ENCODE measurements around the gene ARHGAP40.

The ARHGAP40 gene

DNA sequence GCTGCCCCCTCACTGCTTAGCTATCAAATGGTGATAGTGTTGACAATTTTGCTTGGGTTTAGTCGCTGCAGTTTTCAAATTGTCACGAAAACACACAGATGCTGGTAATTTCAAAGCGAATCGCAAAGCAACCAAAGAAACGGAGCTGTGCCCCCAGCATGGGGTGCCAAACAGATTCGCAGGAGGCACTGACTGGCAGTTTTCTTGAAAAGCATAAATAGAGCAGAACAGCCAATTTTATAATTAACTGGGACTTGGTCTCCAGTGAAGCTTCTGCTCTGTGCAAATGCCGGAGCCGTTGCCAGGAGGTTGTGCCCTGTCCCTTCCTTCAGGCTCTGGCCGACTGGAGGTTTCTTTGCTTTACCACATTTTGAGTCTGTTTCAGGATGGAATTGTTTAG is 18.8 kb downstream of the ARHGAP40 start:
- no peak for TF ChIP-seq CTCF (IDR thresholded peaks at IDR 0.05; ENCODE audit: low read depth, low read length)

DNA sequence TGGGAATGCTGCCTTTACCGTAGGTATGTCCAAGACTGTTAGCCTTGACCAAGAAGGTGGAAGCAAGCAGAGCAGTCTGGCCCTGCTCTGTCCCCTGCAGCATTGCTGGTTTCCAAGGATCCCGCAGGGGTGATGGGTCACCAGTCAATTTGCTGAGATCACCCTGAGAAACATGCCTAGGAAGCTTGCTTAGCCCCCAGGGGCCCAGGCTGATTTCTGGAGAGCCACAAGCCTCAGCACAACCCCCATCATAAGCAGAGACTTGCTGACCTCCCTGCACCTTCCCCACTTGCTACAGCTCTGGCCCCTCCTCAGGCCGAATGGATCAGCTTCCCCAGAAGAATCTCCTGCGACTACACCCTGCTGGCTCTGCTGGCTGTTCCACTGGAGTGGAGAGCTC is 21.5 kb downstream of the ARHGAP40 start:
- TF ChIP-seq CTCF (IDR thresholded peaks at IDR 0.05; ENCODE audit: low read depth, low read length): no peak
- no peak overlapping the region for H3K4me3 ChIP-seq (ENCODE audit: low read depth, low read length)

More for the DNA sequence above, 18.8 kb downstream of the ARHGAP40 start:
- H3K4me3 ChIP-seq (ENCODE audit: low read depth, low read length): no peak overlapping the region

DNA sequence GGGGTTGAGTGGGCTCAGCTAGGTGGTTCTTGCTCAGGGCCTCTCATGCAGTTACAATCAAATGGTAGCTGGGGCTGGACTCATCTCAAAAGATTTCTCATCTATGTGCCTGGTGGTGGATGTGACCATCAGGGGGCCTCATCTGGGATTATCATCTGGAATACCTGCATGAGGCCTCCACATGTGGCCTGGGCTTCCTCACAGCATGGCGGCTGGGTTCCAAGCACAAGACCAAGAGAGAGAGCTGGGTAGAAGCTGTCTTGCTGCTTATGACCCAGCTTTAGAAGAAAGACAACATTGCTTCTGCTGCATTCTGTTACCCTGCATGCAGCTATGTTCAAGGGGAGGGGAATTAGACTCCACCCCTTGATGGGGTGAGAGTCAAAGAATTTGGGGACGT is 22.5 kb downstream of the ARHGAP40 start:
- no peak overlapping the region for H3K4me3 ChIP-seq (ENCODE audit: low read depth, low read length)
- TF ChIP-seq CTCF (IDR thresholded peaks at IDR 0.05; ENCODE audit: low read depth, low read length): no peak

- no peak overlapping the region for H3K4me3 ChIP-seq (ENCODE audit: low read depth, low read length)
- no peak for TF ChIP-seq CTCF (IDR thresholded peaks at IDR 0.05; ENCODE audit: low read depth, low read length)
Observed at GRCh38 chr20:38625896-38626295, 24.3 kb downstream of the ARHGAP40 start.

GRCh38 chr20:38626921-38627659 is 25.5 kb downstream of the ARHGAP40 start:
- TF ChIP-seq CTCF (IDR thresholded peaks at IDR 0.05; ENCODE audit: low read depth, low read length): no peak
- H3K4me3 ChIP-seq (ENCODE audit: low read depth, low read length): no peak overlapping the region

DNA sequence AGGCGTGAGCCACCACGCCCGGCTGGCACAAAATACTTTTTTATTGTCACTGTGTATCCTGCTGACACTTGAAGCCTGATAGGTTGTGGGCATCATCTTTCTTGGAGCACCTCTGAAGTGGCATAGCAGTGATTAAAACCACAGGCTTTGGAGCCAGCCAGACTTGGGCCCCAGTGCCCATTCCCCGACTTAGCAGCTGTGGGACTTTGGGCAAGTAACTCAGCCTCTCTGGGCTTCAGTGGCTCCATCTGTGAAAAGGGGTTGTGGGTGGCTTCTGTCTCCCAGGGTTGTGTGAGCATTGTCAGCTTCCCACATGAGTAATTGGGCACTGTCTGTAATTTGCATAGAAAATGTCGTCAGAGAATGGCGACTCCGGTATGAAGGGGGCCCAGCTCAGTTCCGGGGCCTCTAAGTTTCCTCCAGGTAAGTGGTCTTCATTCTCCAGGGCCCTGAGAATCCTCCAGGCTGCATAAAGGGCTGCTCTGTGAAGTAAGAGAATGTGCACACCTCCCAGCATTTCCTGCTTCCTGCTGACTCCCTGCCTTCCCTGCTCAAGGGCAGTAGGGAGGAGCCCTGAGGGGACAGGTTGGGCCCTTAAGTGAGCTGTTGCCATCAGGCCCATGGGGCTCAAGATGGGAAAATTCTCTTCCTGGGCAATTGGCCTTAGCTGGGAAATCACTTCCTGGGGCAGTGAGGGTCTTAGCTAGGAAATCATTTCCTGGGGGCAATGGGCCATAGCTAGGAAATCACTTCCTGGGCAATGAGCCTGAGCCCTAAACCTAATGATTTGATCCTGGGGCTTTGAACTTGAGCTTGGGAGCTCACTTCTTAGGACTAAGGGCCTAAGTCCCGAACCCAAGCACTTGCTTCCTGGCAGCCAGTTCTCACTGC is 27.2 kb downstream of the ARHGAP40 start:
- no peak for TF ChIP-seq CTCF (IDR thresholded peaks at IDR 0.05; ENCODE audit: low read depth, low read length)
- no peak overlapping the region for H3K4me3 ChIP-seq (ENCODE audit: low read depth, low read length)

DNA sequence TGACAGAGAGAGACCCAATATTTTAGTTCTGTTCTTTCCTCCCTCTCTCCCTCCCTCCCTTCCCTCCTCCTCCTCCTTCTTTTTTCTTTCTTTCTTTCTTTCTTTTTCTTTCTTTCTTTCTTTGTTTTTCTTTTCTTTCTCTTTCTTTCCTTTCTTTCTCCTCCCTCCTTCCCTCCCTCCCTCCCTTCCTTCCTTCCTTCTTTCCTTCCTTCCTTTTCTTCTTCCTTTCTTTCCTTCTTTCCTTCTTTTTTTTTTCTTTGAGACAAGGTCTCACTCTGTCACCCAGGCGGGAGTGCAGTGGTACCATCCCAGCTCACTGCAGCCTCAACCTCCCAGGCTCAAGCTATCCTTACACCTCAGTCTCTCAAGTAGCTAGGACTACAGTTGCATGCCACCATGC is 28.4 kb downstream of the ARHGAP40 start:
- no peak for TF ChIP-seq CTCF (IDR thresholded peaks at IDR 0.05; ENCODE audit: low read depth, low read length)
- H3K4me3 ChIP-seq (ENCODE audit: low read depth, low read length): no peak overlapping the region

Measured in WI38 (cell line).